CD14-positive monocyte (primary cell): ENCODE data around the gene PTPN20. TPM values are rescaled to one million over a fixed set of nuclear protein-coding genes. Genes with fewer than 3 reads are reported as not detected.

ENCODE experiments used
- DNase-seq, 3 donors: peaks; one replicate each; pipeline ENCODE4 v3.0.0-alpha.2; 2011 to 2022
- H2AFZ ChIP-seq: 2 replicates; pipeline ENCODE4 v1.6.0; 2012; ENCODE audit warnings: mild to moderate bottlenecking, low read depth, low read length, inconsistent platforms; ENCODE audit not compliant: insufficient read depth, poor library complexity, severe bottlenecking
- H3K27ac ChIP-seq, 2 donors: 1 replicate in 1 of 2; 2 replicates in 1 of 2; pipeline ENCODE4 v1.5.1; 2012 to 2013; ENCODE audit warnings: low read length in 2 of 2, control low read depth in 1 of 2, inconsistent platforms in 1 of 2, low read depth in 1 of 2, mild to moderate bottlenecking in 1 of 2
- H3K27me3 ChIP-seq, 2 donors: one replicate each; pipeline versions ENCODE4 v1.6.0 to v1.6.1; 2011 to 2013; ENCODE audit warnings: low read length in 2 of 2; ENCODE audit not compliant: control insufficient read depth in 2 of 2, insufficient read depth in 2 of 2
- H3K36me3 ChIP-seq, 2 donors: replicated peaks in 1 of 2; 1 replicate in 1 of 2; 2 replicates in 1 of 2; pipeline versions ENCODE4 v1.5.1 to v1.6.1; 2012 to 2013; ENCODE audit warnings: low read length in 2 of 2, control low read depth in 1 of 2, inconsistent platforms in 1 of 2, mild to moderate bottlenecking in 1 of 2; ENCODE audit not compliant: insufficient read depth in 2 of 2, control insufficient read depth in 1 of 2
- H3K4me1 ChIP-seq, 2 donors: 1 replicate in 1 of 2; 2 replicates in 1 of 2; pipeline versions ENCODE4 v1.5.1 to v1.6.1; 2012 to 2013; ENCODE audit warnings: low read length in 2 of 2, control low read depth in 1 of 2, inconsistent platforms in 1 of 2, mild to moderate bottlenecking in 1 of 2, moderate library complexity in 1 of 2; ENCODE audit not compliant: insufficient read depth in 2 of 2, control insufficient read depth in 1 of 2
- H3K4me2 ChIP-seq: replicated peaks from 2 replicates; pipeline ENCODE3; 2012; ENCODE audit warnings: low read length, moderate library complexity, mild to moderate bottlenecking; ENCODE audit not compliant: poor library complexity, severe bottlenecking; ENCODE audit errors: extremely low read depth
- H3K4me3 ChIP-seq, 3 experiments: fragments of 200-600 bp in 1 of 3; sonication (generic) in 1 of 3; replicated peaks in 1 of 3; 1 replicate in 2 of 3; 2 replicates in 1 of 3; pipeline ENCODE4 v1.5.1; 2011 to 2013; ENCODE audit warnings: low read length in 3 of 3, mild to moderate bottlenecking in 3 of 3, control low read depth in 2 of 3, low read depth in 2 of 3, inconsistent platforms in 1 of 3, moderate library complexity in 1 of 3
- H3K79me2 ChIP-seq: 2 replicates; pipeline ENCODE4 v1.6.0; 2012; ENCODE audit warnings: mild to moderate bottlenecking, control low read depth, inconsistent platforms, low read length, moderate library complexity; ENCODE audit not compliant: insufficient read depth
- H3K9ac ChIP-seq: 2 replicates; pipeline ENCODE4 v1.6.0; 2017; ENCODE audit warnings: low read length, mild to moderate bottlenecking; ENCODE audit not compliant: insufficient read depth, poor library complexity, severe bottlenecking
- H3K9me3 ChIP-seq, 2 donors: replicated peaks in 1 of 2; 1 replicate in 1 of 2; 2 replicates in 1 of 2; pipeline versions ENCODE4 v1.5.1 to v1.6.1; 2012 to 2013; ENCODE audit warnings: low read length in 2 of 2, control low read depth in 1 of 2; ENCODE audit not compliant: control insufficient read depth in 1 of 2, insufficient read depth in 1 of 2
- H4K20me1 ChIP-seq: 2 replicates; pipeline ENCODE4 v1.6.0; 2012; ENCODE audit warnings: mild to moderate bottlenecking, low read length, control low read depth, moderate library complexity; ENCODE audit not compliant: insufficient read depth
- H3K27ac Mint-ChIP-seq, 7 donors: one replicate each; pipeline ENCODE4 v1.8.0; 2020; ENCODE audit warnings: mild to moderate bottlenecking in 7 of 7, mixed read lengths in 7 of 7, moderate library complexity in 6 of 7, inconsistent platforms in 2 of 7
- H3K27me3 Mint-ChIP-seq, 3 donors: one replicate each; pipeline ENCODE4 v1.8.0; 2021 to 2022; ENCODE audit warnings: low read depth in 3 of 3, mild to moderate bottlenecking in 3 of 3, mixed read lengths in 3 of 3, moderate library complexity in 3 of 3, inconsistent platforms in 1 of 3
- H3K36me3 Mint-ChIP-seq, 2 donors: one replicate each; pipeline ENCODE4 v1.8.0; 2020; ENCODE audit warnings: mixed read lengths in 2 of 2, inconsistent platforms in 1 of 2, mild to moderate bottlenecking in 1 of 2
- H3K4me1 Mint-ChIP-seq: one replicate; pipeline ENCODE4 v1.8.0; 2020; ENCODE audit warnings: mild to moderate bottlenecking, mixed read lengths
- H3K4me3 Mint-ChIP-seq, 2 donors: one replicate each; pipeline ENCODE4 v1.8.0; 2020; ENCODE audit warnings: mild to moderate bottlenecking in 2 of 2, mixed read lengths in 2 of 2, moderate library complexity in 1 of 2
- H3K9me3 Mint-ChIP-seq, 7 donors: one replicate each; pipeline ENCODE4 v1.8.0; 2020 to 2022; ENCODE audit warnings: mixed read lengths in 7 of 7, mild to moderate bottlenecking in 6 of 7, moderate library complexity in 6 of 7, inconsistent platforms in 2 of 7
- WGBS: methylation state at CpG from one replicate; pipeline ENCODE4 v1.1.5; 2013; ENCODE audit warnings: missing lambda C conversion rate; ENCODE audit not compliant: insufficient coverage; 5-methylcytosine and 5-hydroxymethylcytosine counted together
- intact Hi-C, 2 donors: fragments of 100-400 bp; cut with micrococcal nuclease; formaldehyde crosslinking; loops; one replicate each; pipeline versions ENCODE4 v1.15.0 to v1.15.1; 2023
- polyA plus RNA-seq, 3 donors: library from polyadenylated mRNA; depleted of rRNA in 1 of 3; unstranded in 2 of 3; stranded (reverse) in 1 of 3; fragments of 300-500 nt in 2 of 3; fragments of >200 nt in 1 of 3; fragmentation: Illumina TruSeq in 2 of 3; gene quantifications; 1 replicate in 2 of 3; 2 replicates in 1 of 3; pipeline ENCODE4 v1.2.3, GENCODE V29; 2012 to 2021
- TF ChIP-seq, protein P1 (sequence below): fragments of 200-600 bp; IDR thresholded peaks from one replicate; pipeline ENCODE4 v1.8.0; 2022; ENCODE audit warnings: antibody characterized with exemption, mild to moderate bottlenecking

The PTPN20 gene
- polyA plus RNA-seq, 3 donors = 0.04 TPM; not detected in 2

DNA sequence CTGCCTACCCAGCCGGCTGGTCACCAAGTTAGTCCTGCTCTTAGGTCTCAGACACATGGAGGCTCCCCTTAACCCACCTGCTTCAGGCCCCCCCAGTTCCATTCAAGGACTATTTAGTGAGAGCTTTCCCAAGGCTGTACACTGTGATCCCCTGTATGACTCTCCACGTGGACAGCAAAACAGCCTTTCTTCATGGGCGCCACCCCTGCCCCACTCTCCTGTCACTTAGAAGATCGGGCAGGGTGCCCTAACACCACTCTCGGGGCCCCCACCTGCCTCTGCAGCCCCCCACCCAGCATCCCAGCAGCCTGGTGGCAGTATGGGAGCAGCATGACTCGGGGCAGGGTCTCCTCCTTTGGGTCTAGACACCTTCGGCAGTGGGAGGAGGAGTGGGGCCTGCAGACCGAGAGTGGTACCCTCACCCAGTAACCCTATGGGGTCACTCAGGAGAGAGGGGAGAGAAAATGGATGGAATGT, 116.6 kb downstream of the PTPN20 start:
- H3K36me3 Mint-ChIP-seq = no peaks in the 10 kb centered on the region
- DNase-seq = no peak
- 96% methylated on average over 4 of the region's 8 CpGs for WGBS

DNA sequence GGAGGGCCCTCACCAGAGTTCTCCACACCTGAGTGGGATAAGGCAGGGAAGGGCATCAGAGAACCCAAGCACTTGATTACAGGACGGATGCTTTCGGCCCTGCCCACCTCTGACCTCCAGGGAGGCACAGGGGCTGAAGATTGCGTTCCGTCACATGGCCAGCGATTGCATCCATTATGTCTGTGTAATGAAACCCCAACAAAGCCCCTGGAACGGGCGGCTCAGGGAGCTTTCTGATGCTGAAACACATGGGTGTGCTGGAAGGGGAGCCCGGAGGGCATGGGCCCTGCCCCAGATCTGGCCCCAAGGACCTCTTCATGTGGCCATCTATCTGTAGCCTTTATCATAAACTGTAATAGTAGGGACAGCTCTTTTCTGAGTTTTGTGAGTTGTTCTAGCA, 117.2 kb downstream of the PTPN20 start:
- Mint-ChIP-seq H3K9me3 (peaks cover 0 to 2% (median 0%) of the 10 kb centered on the region in 7 donors), H3K4me3 (no peak overlapping the region), H3K36me3 (no peaks in the 10 kb centered on the region), H3K27ac (no peak overlapping the region), H3K27me3 (peaks cover 0 to 2% (median 2%) of the 10 kb centered on the region in 3 donors), H3K4me1 (no peaks in the 10 kb centered on the region)
- Histone ChIP-seq H4K20me1 (no peaks in the 10 kb centered on the region), H3K4me2 (no peak overlapping the region), H3K27me3 (no peaks in the 10 kb centered on the region), H3K27ac (no peak overlapping the region), H3K79me2 (no peaks in the 10 kb centered on the region), H3K4me1 (no peaks in the 10 kb centered on the region), H3K36me3 (no peaks in the 10 kb centered on the region), H3K9me3 (no peaks in the 10 kb centered on the region), H3K9ac (no peak overlapping the region), H3K4me3 (no peak overlapping the region), H2AFZ (no peak overlapping the region)
- 95% methylated on average over 8 of the region's 8 CpGs for WGBS
- intact Hi-C loops = no loop called here
- DNase-seq = no peak
- TF ChIP-seq, protein P1, sequence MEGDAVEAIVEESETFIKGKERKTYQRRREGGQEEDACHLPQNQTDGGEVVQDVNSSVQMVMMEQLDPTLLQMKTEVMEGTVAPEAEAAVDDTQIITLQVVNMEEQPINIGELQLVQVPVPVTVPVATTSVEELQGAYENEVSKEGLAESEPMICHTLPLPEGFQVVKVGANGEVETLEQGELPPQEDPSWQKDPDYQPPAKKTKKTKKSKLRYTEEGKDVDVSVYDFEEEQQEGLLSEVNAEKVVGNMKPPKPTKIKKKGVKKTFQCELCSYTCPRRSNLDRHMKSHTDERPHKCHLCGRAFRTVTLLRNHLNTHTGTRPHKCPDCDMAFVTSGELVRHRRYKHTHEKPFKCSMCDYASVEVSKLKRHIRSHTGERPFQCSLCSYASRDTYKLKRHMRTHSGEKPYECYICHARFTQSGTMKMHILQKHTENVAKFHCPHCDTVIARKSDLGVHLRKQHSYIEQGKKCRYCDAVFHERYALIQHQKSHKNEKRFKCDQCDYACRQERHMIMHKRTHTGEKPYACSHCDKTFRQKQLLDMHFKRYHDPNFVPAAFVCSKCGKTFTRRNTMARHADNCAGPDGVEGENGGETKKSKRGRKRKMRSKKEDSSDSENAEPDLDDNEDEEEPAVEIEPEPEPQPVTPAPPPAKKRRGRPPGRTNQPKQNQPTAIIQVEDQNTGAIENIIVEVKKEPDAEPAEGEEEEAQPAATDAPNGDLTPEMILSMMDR = no peak

More for the DNA sequence above, 116.6 kb downstream of the PTPN20 start:
- no peak overlapping the region for H3K27ac Mint-ChIP-seq
- Histone ChIP-seq H3K27ac (no peak overlapping the region), H3K79me2 (no peaks in the 10 kb centered on the region), H3K27me3 (no peaks in the 10 kb centered on the region), H3K36me3 (no peaks in the 10 kb centered on the region), H4K20me1 (no peaks in the 10 kb centered on the region), H3K9me3 (no peaks in the 10 kb centered on the region), H3K4me1 (no peaks in the 10 kb centered on the region), H2AFZ (no peak overlapping the region), H3K4me2 (no peak overlapping the region), H3K9ac (no peak overlapping the region), H3K4me3 (no peak overlapping the region)
- H3K27me3 Mint-ChIP-seq = peaks cover 0 to 2% (median 1%) of the 10 kb centered on the region in 3 donors
- H3K4me3 Mint-ChIP-seq = no peak overlapping the region
- peaks cover 0 to 2% (median 0%) of the 10 kb centered on the region in 7 donors for H3K9me3 Mint-ChIP-seq
- H3K4me1 Mint-ChIP-seq = no peaks in the 10 kb centered on the region
- intact Hi-C loops = no loop called here
- TF ChIP-seq, protein P1 = no peak
